ENCODE data around the gene MOBP.

The MOBP gene

GRCh38 chr3:39497753-39498152, 30.3 kb downstream of the MOBP start:
- no peak overlapping the region for H3K4me3 ChIP-seq (ENCODE audit: low read depth, low read length)
- ChIA-PET POLR2A (no interaction called here), CTCF (interaction anchor here (0.8 to 4.8 kb wide), 7 partner anchors 8 to 82 kb away, joined by 3 to 86 read pairs (median 5); no protein-coding TSS in a partner anchor)
- no peaks in the 10 kb centered on the region for H3K4me1 ChIP-seq (ENCODE audit: control insufficient read depth, insufficient read depth, low read length)
- H3K27ac ChIP-seq (ENCODE audit: extremely low read depth, low read depth, low read length): no peak overlapping the region
- TF ChIP-seq ZNF174 (tag by site-specific recombination; IDR thresholded peaks at IDR 0.05) (no peak), ZNF292 (tag by site-specific recombination; IDR thresholded peaks at IDR 0.05; ENCODE audit: borderline replicate concordance, low read depth) (no peak)
- no peaks in the 10 kb centered on the region for H3K9me3 ChIP-seq (ENCODE audit: control insufficient read depth, insufficient read depth, low read depth, low read length)
- H3K36me3 ChIP-seq (ENCODE audit: control insufficient read depth in 2 of 2, insufficient read depth in 1 of 2, low read length in 2 of 2): no peaks in the 10 kb centered on the region

GRCh38 chr3:39499651-39500273, 32.3 kb downstream of the MOBP start:
- H3K4me1 ChIP-seq (ENCODE audit: control insufficient read depth, insufficient read depth, low read length): no peaks in the 10 kb centered on the region
- no peak overlapping the region for H3K4me3 ChIP-seq (ENCODE audit: low read depth, low read length)
- ChIA-PET POLR2A (no interaction called here), CTCF (interaction anchor here (0.7 to 4.8 kb wide), 6 partner anchors 10 to 84 kb away, joined by 3 to 86 read pairs (median 6); no protein-coding TSS in a partner anchor)
- H3K9me3 ChIP-seq (ENCODE audit: control insufficient read depth, insufficient read depth, low read depth, low read length): no peaks in the 10 kb centered on the region
- TF ChIP-seq ZNF175 (tag by site-specific recombination; IDR thresholded peaks at IDR 0.05): no peak
- TF ChIP-seq ZNF112 (tag by site-specific recombination; IDR thresholded peaks at IDR 0.05): no peak
- no peak for TF ChIP-seq ZNF23 (tag by site-specific recombination; IDR thresholded peaks at IDR 0.05; ENCODE audit: borderline replicate concordance)
- no peak overlapping the region for H3K27ac ChIP-seq (ENCODE audit: extremely low read depth, low read depth, low read length)
- no peaks in the 10 kb centered on the region for H3K36me3 ChIP-seq (ENCODE audit: control insufficient read depth in 2 of 2, insufficient read depth in 1 of 2, low read length in 2 of 2)

GRCh38 chr3:39501059-39501458, 33.6 kb downstream of the MOBP start:
- Histone ChIP-seq H3K4me3 (ENCODE audit: low read depth, low read length) (no peak overlapping the region), H3K4me1 (ENCODE audit: control insufficient read depth, insufficient read depth, low read length) (no peaks in the 10 kb centered on the region), H3K36me3 (ENCODE audit: control insufficient read depth in 2 of 2, insufficient read depth in 1 of 2, low read length in 2 of 2) (no peaks in the 10 kb centered on the region), H3K9me3 (ENCODE audit: control insufficient read depth, insufficient read depth, low read depth, low read length) (no peaks in the 10 kb centered on the region), H3K27ac (ENCODE audit: extremely low read depth, low read depth, low read length) (no peak overlapping the region)
- POLR2A ChIA-PET: no interaction called here
- CTCF ChIA-PET: interaction anchor here (0.5 to 4.8 kb wide), 2 partner anchors 10 to 54 kb away, joined by 3 to 86 read pairs; no protein-coding TSS in a partner anchor
- TF ChIP-seq ZBTB7A (tag by site-specific recombination; IDR thresholded peaks at IDR 0.05; ENCODE audit: low read depth): no peak
- no peak for TF ChIP-seq FEZF1 (tag by site-specific recombination; IDR thresholded peaks at IDR 0.05)
- no peak for TF ChIP-seq TSHZ1 (tag by site-specific recombination; IDR thresholded peaks at IDR 0.05; ENCODE audit: borderline replicate concordance)
- no peak for TF ChIP-seq HIC1 (tag by site-specific recombination; IDR thresholded peaks at IDR 0.05)
- no peak for TF ChIP-seq ZNF621 (tag by site-specific recombination; IDR thresholded peaks at IDR 0.05)
- TF ChIP-seq HOXA7 (CRISPR knock-in tag; IDR thresholded peaks at IDR 0.05; ENCODE audit: borderline replicate concordance): no peak
- no peak for TF ChIP-seq ZNF558 (tag by site-specific recombination; IDR thresholded peaks at IDR 0.05)
- no peak for TF ChIP-seq PRDM2 (tag by site-specific recombination; IDR thresholded peaks at IDR 0.05; ENCODE audit: borderline replicate concordance)
- TF ChIP-seq PATZ1 (tag by site-specific recombination; IDR thresholded peaks at IDR 0.05): no peak
- no peak for TF ChIP-seq ZEB2 (tag by site-specific recombination; IDR thresholded peaks at IDR 0.05)

Measured in HEK293 (cell line).